Fibroblast of villous mesenchyme (primary cell): ENCODE data around the gene SMLR1. TPM values are rescaled to one million over a fixed set of nuclear protein-coding genes. Genes with fewer than 3 reads are reported as not detected.

Source experiments
- DNase-seq: peaks from one replicate; pipeline ENCODE4 v3.0.0-alpha.2; 2010; ENCODE audit warnings: low read depth
- H3K4me3 ChIP-seq: 2 replicates; pipeline ENCODE4 v1.5.1; 2011; ENCODE audit warnings: low read depth, mild to moderate bottlenecking, low read length
- total RNA-seq: library from RNA; depleted of rRNA; stranded (reverse); fragments of >200 nt; gene quantifications from 2 replicates; pipeline ENCODE4 v1.2.3, GENCODE V29; 2012
- TF ChIP-seq, protein P1 (sequence below): IDR thresholded peaks from 2 replicates; pipeline ENCODE4 v1.5.1; 2012; ENCODE audit warnings: low read depth, mild to moderate bottlenecking, low read length; ENCODE audit not compliant: insufficient read depth

Gene SMLR1
- total RNA-seq = not detected in 2 replicates

DNA sequence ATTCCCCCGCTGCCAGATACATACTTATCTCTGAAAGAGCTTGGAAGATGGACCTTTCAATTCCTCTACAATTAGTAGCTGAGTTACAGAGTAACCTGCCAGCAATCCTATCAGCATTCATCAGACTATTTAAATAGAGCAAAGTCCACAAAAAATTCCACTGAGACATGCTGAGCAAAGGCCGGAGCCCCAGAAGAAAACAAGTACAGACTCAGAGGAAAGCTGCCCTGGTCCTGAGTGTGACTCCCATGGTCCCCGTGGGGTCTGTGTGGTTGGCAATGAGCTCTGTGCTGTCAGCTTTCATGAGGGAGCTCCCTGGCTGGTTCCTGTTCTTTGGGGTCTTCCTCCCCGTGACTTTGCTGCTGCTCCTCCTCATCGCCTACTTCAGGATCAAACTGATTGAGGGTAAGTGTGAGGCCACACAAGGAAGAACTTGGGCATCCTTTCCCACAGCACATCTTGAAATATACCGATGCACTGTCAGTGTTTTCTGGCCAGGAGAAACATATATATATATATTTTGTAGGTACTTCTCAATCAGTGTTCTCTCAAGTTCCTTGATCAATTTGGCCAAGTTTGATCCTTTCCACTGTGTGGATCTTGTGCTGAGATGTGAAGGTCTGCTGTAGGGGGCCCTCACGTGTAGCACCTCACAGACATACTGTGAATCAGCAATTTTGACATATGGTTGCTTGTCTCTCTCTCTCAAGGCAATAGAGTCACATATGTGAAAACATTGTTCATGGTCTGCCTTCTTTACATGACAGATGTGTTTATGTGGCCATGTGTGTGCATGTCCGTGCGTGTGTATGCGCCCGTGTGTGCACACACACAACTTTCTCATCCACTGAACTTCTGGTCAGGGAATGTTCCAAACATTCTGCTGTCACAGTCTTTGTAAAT is at the start of gene SMLR1:
Gene SMLR1 (plus strand): TSS at position 160 of the 903 bp plus-strand sequence. CDS start 8 bp downstream, at position 168.
- H3K4me3 ChIP-seq = no peak within 1 kb of the TSS
- no peak for DNase-seq
- TF ChIP-seq, protein P1, sequence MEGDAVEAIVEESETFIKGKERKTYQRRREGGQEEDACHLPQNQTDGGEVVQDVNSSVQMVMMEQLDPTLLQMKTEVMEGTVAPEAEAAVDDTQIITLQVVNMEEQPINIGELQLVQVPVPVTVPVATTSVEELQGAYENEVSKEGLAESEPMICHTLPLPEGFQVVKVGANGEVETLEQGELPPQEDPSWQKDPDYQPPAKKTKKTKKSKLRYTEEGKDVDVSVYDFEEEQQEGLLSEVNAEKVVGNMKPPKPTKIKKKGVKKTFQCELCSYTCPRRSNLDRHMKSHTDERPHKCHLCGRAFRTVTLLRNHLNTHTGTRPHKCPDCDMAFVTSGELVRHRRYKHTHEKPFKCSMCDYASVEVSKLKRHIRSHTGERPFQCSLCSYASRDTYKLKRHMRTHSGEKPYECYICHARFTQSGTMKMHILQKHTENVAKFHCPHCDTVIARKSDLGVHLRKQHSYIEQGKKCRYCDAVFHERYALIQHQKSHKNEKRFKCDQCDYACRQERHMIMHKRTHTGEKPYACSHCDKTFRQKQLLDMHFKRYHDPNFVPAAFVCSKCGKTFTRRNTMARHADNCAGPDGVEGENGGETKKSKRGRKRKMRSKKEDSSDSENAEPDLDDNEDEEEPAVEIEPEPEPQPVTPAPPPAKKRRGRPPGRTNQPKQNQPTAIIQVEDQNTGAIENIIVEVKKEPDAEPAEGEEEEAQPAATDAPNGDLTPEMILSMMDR = no peak

DNA sequence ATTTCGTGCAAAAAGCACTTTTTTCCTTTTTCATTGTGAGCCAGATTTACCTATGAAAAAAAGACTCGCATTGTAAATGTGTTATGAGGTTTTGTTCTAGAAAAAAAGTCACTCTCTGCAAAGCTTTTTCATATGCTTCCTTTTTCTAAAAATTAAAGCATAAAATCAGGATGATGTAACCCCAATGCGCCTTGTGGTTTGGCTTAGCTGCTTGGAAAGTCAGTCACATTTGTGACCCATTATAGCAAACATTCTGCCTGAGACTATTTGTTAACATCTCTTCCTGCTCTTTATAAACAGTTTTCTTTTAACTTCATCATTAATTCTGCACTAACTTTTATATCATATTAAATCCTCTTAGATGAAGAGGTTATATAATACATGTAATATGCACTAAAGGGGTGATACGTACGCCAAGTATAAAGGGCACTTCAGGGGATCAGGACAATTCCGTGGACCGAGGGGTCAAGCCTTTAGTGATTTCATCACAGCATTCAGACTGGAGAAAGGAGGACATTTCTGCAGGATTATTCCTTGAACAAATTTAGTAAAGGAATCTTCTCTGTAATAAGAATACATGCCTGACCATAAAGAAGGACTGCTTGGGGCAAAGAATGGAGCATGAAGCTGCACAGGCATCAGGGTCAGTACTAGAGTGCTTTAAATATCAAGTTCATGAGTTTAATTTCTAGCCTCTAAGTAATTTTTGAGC is 48.1 kb upstream of the SMLR1 start:
- TF ChIP-seq, protein P1 = no peak
- no peak overlapping the region for H3K4me3 ChIP-seq
- DNase-seq = peak; percentile 76

DNA sequence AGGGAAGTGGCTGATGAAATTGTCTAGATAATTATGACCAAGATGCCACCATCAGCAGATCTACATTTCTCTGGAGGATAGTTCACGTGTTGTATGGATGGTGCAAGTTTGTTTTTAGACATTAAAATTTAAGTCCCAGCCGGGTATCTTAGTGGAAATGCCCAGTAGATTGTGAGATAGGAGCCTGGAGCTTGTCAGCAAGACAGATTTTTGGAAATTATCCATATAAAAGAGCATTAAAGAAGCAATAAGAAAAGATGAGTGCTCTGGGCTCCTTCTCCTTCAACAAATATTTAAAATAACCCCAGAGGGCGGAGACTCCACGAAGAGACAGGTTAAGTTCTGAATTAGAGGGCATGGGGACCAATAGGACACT is 47.6 kb upstream of the SMLR1 start:
- no peak overlapping the region for H3K4me3 ChIP-seq
- DNase-seq = peak; percentile 40
- TF ChIP-seq, protein P1 = no peak

DNA sequence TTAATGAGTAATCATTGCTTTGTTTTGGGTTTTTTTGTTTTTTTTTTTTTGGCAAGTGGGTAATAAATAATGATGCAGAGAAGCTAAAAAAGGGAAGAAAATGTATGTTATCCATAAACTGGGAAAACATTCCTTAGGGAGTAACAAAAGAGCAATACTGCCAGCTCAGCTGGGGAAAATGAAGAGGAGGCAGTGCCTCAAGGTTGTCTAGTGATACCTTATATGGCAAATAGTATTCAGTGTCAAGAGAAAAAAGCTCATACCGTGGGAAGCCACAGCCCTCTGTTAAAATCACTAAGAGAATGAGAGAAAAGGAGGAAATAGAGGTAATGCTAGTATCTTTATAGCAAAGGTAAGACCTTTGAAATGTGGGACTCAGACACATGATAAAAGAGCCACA is 47.1 kb upstream of the SMLR1 start:
- DNase-seq = peak; percentile 17
- TF ChIP-seq, protein P1 = no peak
- no peak overlapping the region for H3K4me3 ChIP-seq

DNA sequence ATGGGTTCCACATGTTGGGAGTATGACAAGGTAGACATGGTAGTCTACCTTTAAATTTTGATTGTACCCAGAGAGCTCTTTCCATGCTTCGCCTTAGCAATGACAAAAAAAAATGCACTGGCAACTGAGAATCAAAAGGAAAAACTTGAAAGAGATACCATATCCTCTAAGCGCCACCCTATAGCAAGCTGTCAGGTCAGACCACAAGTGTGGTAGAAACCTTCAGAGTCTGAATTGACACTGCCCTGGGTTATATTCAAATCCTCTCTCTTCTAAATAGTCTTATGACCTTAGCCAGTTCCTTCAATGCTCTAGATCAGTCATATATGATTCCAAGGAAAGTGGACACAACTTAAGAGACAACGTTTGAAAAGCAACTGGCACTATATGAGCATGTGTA is 45.6 kb upstream of the SMLR1 start:
- TF ChIP-seq, protein P1 = no peak
- H3K4me3 ChIP-seq = no peak overlapping the region
- no peak for DNase-seq

DNA sequence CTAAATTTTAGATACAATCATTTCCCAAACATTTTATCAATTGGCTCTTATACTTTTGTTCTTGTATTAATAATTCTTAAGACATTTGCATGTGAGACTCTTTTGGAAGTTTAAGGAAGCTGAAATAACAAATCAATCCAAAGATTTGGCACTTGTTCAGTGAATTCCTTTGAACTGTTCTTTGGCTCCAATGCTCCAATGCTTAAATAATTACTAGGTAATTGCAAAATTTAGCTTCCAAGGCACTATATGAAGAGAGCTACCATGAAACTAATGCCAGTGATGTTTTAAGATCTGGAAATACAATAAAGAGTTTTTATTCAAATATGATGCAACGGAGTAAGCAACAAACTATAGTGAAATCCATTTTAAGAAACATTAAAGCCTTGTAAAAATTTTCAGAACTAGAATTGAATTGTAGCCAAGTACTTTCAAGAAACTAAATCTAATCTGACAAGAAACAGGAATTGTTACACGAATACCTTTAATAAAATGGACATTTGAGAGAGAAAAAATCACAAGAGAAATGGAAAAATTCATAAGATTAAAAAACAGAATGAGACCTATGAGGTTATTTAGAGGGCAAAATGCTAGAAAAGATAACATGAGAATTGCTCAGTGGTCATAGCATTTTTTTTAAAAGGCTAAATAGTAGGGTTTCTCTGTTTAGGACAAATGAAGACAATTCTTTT is 43.6 kb upstream of the SMLR1 start:
- no peak overlapping the region for H3K4me3 ChIP-seq
- TF ChIP-seq, protein P1 = no peak
- DNase-seq = no peak
